Stromal cell of bone marrow (primary cell): ENCODE data around the gene TPGS1.
"Not testable (repeated sequence)": the region's sequence is repeated elsewhere in the genome, so short reads cannot be mapped to it uniquely, and the experiment has no call there.

Experiments
- DNase-seq: peaks from one replicate; pipeline ENCODE4 v3.0.0-alpha.2; 2012; ENCODE audit warnings: low read depth

The TPGS1 gene

DNA sequence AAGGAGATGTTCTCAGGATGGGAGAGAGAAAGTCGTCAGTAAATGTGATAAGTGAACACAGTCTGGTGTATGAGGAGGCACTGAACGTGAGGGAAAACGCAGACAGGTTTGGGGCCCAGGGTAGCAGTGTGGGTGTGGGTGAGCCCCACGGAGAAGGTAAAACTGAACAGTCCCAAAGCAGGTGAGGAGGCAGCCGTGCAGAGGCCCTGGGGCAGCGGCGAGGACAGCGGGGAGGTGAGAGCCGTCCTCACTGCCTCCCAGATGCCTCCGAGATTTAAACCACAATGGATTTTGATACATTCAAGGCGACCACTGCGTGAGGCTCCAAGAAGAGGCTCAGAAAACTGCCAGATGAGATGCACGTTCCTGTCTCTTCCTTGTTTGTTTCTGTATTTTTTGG lies 31.9 kb upstream of the TPGS1 start:
- no peak for DNase-seq

DNA sequence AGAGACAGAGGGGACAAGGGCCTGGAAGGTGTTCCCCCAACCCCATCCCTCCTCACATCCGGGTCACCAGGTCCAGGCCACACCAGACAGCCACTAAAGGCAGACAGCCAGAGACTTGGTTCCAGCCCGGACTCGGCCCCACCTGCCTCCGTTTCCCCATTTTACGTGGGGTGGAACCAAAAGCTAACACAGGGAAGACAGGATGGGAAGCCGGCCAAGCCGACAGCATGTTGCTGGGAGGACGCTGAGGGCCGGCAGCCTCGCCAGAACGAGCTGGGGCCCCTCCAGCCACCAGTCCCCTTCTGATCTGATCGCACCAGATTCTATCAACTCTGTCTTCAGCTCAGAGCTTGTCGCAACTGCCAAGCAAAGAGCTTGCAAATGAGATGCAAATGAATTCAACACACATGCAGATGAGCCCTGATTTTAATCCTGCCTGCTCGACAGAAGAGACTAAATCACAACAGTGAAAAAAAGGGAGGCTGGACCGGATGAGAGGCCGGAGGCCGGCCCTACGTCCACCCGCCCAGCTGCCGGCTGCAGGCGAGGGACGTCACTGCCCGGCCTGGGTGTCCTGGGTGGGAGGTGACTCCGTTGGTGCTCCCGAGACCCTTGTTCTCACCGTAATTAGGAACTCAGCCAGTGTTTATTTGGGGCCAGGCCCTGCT lies 28.9 kb upstream of the TPGS1 start:
- no peak for DNase-seq

DNA sequence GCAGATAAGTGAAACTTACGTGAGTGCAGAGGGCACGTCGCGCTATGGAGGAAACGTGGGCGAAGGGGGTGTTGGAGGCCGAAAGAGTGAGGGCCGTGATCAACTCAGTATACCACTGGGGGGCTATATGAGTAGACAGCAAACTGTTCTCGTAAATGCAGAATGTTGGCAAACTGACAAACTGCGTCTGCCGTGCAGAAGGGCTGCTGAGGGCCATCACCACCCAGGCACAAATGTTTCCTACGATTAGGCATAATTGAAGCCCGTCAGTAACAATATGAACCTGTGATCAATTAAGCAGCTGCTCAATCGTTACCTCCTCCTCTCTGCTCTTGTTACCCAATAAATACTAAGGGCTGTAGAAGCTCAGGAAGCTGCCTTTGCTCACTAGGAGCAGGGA lies 28.3 kb upstream of the TPGS1 start:
- no peak for DNase-seq

DNA sequence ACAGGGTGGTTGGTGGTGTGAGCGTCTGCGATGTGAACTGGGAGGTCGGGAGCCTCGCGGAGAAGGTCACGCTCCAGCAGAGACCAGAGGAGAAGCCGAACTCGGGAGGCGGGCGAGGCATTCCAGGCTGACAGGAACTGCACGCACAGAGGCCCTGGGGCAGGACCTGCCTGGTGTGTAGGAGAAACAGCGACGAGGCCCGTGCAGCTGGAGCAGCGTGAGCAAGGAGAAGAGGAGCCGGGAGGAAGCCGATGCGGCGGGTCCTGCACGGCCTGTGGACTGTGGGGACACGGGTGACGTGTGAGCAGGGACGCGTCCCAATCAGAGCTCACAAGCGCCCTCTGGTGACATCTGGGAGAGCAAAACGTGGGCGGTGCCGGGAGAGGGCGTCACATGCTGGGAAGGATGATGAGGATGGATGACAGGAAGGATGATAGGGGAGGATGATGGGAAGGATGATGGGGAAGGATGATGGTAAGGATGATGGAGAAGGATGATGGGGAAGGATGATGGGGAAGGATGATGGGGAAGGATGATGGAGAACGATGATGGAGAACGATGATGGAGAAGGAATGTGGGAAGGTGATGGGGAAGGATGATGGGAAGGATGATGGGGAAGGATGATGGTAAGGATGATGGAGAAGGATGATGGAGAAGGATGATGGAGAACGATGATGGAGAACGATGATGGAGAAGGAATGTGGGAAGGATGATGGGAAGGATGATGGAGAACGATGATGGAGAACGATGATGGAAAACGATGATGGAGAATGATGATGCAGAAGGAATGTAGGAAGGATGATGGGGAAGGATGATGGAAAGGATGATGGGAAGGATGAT lies 27.1 kb upstream of the TPGS1 start:
- DNase-seq: peak; percentile 43

DNA sequence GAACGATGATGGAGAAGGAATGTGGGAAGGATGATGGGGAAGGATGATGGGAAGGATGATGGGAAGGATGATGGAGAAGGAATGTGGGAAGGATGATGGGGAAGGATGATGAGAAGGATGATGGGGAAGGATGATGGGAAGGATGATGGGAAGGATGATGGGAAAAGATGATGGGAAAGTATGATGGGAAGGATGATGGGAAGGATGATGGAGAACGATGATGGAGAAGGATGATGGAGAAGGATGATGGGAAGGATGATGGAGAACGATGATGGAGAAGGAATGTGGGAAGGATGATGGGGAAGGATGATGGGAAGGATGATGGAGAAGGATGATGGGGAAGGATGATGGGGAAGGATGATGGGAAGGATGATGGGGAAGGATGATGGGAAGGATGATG lies 26.2 kb upstream of the TPGS1 start:
- not testable (repeated sequence) for DNase-seq

DNA sequence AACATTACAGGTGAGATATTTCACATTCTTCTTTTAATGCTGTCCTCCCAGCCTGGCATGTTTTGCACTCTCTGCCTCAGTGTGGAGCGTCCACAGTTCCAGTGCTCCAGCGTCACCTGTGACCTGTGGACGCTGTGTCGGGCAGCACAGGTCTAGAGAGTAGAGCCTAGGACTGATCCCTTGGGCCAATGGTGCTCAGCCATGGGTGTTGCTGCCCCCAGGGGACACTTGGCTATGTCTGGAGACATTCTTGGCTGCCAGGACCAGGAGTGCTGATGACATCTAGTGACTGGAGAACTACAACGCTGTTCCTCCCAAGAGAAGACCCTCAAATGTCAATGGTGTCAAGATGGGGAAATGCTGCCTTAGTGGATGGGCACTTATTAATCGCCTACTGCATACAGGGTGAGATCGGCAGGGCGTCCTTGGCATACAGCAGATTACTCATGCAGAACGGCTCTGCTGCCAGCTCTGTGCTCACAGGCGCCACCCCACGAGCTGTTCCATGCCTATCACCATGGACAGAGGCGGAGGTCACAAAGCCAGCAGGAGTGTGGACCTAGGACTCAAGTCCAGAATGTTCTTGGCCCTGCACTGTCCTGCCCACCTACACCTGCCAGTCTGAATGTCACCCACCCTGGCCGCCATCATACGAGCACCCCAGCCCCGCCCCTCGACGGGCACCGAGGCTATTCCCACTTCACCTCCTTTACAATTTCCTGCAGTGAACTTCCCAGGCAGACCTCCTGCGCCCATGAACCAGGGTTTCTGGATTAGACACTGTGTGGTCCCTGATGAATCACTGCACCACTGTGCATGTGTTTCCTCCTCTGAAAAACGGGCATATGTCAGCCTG lies 24.9 kb upstream of the TPGS1 start:
- DNase-seq: no peak

DNA sequence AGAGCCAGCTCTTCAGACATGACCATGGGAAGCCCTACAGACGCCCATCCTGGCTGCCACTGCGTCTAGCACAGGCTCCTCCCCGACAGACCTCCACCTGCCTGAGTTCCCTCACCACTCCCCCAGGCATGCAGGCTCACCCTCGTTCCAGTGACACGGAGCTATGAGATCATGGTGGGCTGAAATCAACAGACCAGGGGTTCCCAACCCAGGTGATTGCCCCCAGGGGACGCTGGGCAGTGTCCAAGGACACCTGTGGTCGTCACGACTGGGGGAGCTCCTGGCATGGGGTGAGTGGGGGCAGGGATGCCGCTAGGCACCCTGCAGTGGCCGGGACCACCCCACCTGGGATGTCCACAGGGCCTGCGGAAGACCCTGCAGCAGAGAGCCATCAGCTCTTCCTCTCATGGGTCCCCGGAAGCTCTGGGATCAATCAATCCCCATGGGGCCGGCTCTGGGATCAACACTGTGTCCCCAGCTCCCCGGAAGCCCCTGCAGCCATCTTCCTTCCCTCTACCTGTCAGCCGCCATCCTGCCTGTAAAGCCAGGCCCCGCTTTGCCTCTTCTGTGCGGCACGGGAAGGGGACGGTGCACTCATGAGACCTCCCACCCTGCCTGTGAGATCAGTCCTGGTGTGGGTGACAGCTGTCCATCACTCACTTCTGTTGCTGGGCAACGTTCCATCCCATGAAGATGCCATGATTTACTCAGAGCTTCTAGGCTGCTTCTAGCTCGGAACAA lies 23.8 kb upstream of the TPGS1 start:
- no peak for DNase-seq

DNA sequence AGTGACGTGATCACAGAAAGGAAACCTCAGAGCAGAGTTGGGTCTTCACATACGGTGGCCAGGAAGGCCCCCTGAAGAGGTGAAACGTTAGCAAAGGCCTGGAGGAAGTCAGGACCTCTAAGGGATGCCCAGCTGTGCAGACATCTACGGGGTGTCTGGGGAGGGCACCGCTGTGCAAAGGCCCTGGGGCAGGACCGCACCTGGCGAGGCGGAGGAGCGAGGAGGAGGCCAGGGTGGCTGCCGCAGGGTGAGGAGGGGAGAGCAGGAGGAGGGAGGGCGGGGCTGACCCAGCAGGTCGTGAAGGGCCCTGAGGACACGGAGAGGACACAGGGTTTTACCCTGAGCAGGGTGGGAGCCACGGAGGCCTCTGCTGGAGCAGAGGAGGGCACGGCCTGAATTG lies 22.8 kb upstream of the TPGS1 start:
- no peak for DNase-seq

DNA sequence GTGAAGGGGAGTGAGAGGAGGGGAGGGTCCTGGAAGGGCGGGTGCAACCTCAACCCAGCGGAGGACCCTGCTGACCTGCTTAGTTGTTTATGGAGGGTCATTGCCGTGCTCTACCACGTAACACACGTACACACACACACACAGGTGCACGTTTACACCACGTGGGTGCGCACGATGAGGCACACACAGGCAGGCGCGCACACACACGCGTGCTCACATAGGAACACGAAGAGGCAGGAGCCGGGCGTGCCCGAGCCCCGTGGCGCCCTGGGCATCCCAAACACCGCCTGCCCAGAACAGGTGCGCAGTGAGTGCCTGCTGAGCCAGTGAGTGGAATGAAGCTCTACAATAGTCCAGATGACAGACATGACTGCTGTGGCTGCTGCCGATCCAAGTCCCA lies 22.2 kb upstream of the TPGS1 start:
- DNase-seq: no peak

DNA sequence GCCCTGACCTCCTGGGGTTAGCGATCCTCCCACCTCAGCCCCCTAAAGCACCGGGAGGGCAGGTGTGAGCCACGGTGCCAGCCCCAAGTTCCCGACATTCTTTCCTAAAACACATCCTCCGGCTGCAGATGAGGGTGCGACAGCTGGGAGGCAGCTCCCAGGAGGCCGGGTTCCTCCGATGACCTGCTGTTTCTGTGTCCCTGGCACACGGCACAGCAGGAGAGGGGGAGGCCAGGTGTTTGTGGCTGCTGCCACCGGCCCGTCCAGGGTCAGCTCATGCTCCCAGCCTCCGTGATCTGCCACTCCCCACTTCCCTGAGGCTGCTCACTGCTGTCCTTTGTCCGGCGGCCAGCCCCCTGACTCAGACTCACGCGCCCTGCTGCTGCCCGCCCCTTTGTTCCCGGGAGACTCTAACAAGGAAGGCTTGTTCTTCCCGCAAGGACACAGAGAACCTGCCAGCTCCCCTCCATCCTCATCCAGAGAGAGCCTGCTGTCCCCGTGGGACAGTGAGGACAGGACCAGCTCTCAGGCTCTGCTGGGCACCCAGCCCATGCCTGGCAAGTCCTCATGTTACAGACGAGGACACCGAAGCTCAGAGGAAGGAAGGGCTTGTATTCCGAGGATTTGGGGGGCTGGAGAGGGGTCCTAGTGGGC lies 21.6 kb upstream of the TPGS1 start:
- peak; percentile 63 for DNase-seq

DNA sequence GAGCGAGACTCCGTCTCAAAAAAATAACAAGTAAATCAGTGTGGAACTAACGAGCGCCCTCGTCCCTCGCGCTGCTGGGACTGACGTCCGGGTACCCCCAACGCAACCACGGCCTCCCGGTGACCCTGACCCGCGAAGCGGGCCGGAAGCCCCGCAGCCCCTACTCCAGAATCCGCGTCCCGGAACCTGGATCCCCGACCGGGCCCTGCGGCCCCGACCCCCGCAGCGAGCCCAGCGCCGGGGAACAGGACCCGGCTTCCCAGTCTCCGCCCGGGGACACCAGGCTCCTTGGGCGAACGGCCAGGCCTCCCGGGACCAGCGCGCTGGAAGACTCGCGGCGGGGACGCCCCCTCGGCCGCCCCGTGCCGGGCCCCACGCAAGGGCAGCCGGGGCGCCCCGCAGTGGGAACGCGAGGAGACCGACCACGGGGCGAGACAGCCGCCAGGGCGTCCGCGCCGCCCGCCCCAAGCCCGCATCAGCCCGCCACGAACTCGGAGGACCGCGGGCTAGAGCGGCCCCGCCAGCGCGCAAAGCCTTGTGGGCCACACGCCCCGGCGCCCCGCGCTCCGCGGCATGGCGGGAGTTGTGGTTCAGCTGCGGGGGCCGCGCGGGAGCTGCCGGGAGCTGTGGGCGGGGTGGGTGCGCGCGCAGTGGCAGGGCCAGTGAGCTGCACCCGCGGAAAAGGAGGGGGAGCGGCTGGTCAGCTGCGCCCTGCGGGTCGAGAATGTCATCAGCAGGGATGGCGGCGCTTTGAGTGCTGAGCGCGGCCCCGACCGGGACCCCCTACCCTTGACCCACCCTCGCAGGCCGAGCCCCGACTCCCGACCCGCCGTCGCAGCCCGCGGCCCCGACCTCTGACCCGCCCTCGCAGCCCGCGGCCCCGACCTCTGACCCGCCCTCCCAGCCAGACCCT lies 18.5 kb upstream of the TPGS1 start:
- peak; percentile 89 for DNase-seq

DNA sequence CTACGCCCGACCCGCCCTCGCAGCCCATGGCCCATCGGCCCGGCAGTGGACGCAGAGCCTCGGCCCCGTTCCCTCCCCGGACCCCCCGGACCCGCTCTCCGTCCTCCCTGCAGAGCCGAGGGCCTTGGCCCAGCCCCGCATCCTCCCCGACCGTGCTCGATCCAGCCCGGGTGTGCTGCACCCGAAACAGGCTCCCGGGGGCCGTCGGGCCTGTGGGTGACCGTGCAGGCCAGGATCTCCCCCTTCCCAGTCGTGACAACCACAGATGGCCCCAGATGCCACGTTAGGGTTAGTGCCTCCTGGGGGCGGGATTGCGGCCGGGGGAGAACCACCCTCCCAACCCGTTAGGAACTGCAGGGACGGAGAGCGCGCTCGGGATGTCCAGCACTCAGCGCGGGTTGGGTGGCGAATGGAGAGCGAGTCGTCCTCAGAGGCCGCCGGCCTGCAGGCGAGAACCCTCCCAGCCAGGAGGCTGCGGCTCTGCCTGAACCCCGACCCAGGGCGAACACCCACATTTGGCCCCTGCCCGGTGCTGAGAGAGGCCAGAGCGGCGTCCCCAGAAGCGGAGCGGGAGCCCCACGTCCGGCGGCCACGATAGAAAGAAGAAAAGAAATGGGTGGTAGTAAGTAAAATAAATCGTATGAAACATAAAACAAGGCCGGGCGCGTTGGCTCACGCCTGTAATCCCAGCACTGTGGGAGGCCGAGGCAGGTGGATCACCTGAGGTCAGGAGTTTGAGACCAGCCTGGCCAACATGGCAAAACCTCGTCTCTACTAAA lies 17.7 kb upstream of the TPGS1 start:
- DNase-seq: peak; percentile 19

DNA sequence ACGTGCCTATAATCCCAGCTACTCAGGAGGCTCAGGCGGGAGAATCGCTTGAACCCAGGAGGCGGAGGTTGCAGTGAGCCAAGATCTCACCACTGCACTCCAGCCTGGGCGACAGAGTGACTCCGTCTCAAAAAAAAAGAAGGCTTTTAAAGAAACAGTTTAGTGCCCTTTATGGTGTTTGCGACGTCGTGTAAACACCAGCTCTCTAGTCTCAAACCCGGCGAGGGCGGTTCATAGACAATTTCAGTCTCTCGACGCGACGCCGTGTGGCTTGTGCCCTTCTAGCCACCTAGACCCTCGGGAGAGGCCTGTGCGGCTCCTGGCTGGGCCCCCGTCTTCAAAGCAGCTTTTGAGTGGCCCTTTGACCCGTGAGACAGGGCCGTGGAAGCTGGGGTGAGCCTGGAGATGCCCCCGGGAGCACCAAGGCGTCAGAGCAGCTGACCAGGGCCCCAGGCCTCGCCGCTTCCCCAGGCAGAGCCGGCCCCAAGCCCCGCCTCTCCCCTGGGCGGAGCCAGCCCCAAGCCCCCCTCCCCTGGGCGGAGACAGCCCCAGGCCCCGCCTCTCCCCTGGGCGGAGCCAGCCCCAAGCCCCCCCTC lies 16.1 kb upstream of the TPGS1 start:
- DNase-seq: no peak

DNA sequence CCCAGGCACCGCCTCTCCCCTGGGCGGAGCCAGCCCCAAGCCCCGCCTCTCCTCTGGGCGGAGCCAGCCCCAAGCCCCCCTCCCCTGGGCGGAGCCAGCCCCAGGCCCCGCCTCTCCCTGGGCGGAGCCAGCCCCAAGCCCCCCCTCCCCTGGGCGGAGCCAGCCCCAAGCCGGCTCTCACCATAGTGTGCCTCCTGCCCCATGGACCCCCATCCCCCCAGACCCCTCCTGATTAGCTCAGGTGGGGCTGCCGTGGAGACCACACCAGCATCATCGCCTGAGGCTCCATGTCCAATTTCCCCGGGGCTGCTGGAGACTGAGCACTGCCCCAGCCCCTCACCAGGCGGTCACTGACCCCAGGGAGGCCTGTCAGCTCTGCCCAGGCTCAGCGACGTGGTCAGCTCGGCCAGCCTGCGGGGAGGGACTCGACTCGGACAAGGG lies 15.2 kb upstream of the TPGS1 start:
- no peak for DNase-seq

DNA sequence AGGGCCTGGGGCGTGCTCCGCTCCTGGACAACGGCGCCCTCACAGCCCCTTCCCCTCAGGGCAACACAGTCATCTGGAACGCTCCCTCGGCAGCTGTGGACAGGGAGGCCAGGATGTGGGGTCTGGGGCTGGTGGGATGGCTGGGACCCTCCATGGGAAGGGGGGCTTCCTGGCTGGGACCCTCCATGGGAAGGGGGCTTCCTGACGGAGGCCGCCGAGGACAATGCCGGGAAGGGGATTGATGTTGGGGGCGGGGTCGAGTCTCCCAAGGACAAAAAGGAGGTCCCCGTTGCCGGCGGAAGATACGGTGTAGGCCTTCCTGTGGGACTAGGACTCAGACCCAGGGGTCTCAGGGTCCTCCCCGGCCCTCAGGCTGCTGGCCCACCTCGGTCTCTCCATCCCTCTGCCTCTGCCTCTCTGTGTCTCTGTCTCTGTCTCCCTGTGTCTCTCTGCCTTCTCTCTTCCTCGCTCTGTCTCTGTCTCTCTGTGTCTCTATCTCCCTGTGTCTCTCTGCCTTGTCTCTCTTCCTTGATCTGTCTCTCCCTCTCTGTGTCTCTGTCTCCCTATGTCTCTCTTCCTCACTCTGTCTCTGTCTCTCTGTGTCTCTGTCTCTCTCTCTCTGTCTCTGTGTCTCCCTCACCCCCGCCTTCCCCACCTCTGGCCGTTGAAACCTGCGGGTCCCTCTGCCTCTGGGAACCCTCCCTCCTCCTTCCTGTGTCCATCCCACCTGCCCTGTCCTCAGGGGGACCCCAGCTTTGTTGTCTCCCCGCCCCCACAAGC lies 13.7 kb upstream of the TPGS1 start:
- DNase-seq: no peak

DNA sequence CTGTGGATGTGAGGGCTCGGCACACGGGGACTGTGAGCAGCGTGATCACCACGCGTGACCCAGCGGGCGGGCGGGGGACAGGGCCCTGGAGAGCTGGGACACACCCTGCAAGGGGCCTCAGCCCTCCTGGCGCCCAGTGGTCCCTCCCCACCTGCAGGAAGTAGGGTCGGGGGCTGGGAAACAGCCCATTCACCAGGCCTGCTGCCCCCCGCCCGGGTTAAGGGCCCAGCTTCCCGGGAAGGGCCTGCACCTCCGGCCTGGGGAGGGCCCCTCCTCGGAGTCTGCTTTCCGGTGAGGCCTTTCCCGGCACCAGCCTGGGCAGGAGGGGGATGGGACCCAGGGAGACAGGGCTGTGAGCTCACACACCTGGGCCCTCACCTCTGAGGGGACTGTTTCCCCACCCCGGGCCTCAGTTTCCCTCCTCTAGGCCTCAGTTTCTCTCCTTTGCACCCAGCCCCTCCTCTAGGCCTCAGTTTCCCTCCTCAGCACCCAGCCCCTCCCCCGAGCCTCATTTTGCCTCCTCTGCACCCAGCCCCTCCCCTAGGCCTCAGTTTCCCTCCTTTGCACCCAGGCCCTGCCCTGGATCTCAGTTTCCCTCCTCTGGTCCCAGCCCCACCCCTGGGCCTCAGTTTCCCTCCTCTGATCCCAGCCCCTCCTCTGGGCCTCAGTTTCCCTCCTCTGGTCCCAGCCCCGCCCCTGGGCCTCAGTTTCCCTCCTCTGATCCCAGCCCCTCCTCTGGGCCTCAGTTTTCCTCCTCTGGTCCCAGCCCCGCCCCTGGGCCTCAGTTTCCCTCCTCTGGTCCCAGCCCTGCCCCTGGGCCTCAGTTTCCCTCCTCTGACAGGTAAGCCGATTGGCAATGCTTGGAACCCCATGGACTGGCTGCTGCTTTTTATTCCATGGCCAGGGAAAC lies 12.9 kb upstream of the TPGS1 start:
- no peak for DNase-seq

DNA sequence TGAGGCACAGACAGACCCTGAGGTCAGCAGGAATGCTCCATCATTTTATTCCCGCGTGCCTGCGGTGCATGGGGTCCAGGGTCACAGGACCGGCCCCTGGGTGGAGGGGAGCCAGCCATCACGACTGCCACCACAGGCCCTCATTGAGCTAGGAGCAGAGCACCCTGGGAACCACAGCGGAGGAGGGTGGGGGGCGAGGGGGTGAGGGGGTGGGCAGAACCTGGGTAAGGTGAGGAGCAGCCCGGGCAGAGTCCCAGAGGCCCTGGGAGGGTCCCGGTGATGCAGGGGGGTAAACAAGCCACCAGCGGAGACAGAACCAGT lies 12.3 kb upstream of the TPGS1 start:
- DNase-seq: no peak
